Activated CD8-positive, alpha-beta memory T cell treated with anti-CD3 and anti-CD28 coated beads, Interleukin-2, amount 10 ng/mL, durations not matched to agents 7 days and 5 days (primary cell): ENCODE measurements around the gene CTNNA3. TPM values are rescaled to one million over a fixed set of nuclear protein-coding genes. Genes with fewer than 3 reads are reported as not detected.
"Not testable (repeated sequence)": the region's sequence is repeated elsewhere in the genome, so short reads cannot be mapped to it uniquely, and the experiment has no call there.

ENCODE experiments used
- ATAC-seq: fragments of 150-1000 bp; cut with Tn5 transposase; one replicate; pipeline ENCODE4 v1.10.0; 2021; ENCODE audit warnings: moderate library complexity
- CTCF ChIA-PET: fragments of 350-600 bp; sonication (Branson Sonifier 250); formaldehyde crosslinking; loops from one replicate; lab custom pipeline; 2021; ENCODE audit warnings: antibody characterized with exemption; lab: Charles Lee
- DNase-seq: peaks from one replicate; pipeline ENCODE4 v3.0.0-alpha.2; 2020
- H3K27ac Mint-ChIP-seq: one replicate; pipeline ENCODE4 v1.8.0; 2021; ENCODE audit warnings: mild to moderate bottlenecking, mixed read lengths
- H3K27me3 Mint-ChIP-seq: one replicate; pipeline ENCODE4 v1.8.0; 2021; ENCODE audit warnings: mixed read lengths
- H3K36me3 Mint-ChIP-seq: one replicate; pipeline ENCODE4 v1.8.0; 2021; ENCODE audit warnings: mild to moderate bottlenecking, mixed read lengths
- H3K4me1 Mint-ChIP-seq: one replicate; pipeline ENCODE4 v1.8.0; 2021; ENCODE audit warnings: mixed read lengths
- H3K4me3 Mint-ChIP-seq: one replicate; pipeline ENCODE4 v1.8.0; 2021; ENCODE audit warnings: mild to moderate bottlenecking, moderate library complexity, mixed read lengths
- H3K9me3 Mint-ChIP-seq: one replicate; pipeline ENCODE4 v1.8.0; 2022; ENCODE audit warnings: low read depth, mixed read lengths
- total RNA-seq, 2 experiments: library from RNA; stranded (reverse); gene quantifications; one replicate each; pipeline ENCODE4 v1.2.3, GENCODE V29; 2021

Gene CTNNA3
- total RNA-seq, 2 experiments from 2014 or later: 0.61 TPM; not detected in 1

DNA sequence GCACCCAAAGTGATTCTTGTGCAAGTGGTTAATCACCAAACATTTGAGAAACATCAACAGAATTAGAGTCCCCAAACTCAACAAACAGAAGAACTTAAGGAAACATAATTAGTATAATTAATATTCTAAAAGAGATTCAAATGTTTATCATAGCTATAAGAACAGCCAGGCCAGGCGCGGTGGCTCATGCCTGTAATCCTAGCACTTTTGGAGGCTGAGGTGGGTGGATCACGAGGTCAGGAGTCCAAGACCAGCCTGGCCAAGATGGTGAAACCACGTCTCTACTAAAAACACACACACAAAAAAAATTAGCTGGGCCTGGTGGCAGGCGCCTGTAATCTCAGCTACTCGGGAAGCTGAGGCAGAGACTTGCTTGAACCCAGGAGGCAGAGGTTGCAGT, 488.1 kb downstream of the CTNNA3 start:
- CTCF ChIA-PET, H3K27me3 Mint-ChIP-seq, ATAC-seq, DNase-seq, H3K9me3 Mint-ChIP-seq, H3K4me3 Mint-ChIP-seq, H3K4me1 Mint-ChIP-seq, H3K36me3 Mint-ChIP-seq, H3K27ac Mint-ChIP-seq: not testable (repeated sequence)

DNA sequence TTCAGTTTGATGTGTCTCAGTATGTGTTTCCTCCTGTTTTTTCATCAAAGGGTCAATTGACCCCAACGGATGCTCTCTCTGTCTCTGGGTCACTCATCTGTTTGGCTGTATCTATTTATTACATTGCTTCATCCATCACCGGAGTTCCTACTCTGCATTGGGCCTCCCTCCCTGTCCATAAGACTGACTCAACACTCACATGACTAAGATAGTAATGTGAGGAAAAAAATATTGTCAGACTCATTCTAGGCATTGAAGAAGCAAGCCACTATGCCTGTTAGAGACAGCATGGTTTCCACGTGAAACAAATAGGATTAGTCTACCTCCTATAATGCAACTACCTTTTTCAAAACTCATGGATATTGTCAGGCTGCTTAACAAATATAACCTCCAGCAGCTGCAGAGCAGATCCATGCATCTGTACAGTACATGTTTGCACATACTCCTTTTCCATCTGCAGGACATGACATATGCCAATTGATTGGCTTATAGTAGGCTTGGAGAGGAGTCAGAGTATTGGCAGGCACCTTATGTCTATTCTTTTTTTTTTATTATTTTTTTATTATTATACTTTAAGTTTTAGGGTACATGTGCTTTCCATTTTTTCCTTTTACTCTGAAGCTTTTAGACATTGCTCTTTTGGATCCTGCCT, 495.0 kb downstream of the CTNNA3 start:
- ATAC-seq (no peak), DNase-seq (no peak)
- Mint-ChIP-seq H3K9me3 (peaks cover 2% of the 10 kb centered on the region), H3K36me3 (no peaks in the 10 kb centered on the region), H3K27ac (no peak overlapping the region), H3K27me3 (no peaks in the 10 kb centered on the region), H3K4me3 (no peak overlapping the region), H3K4me1 (no peaks in the 10 kb centered on the region)
- CTCF ChIA-PET: no interaction called here

DNA sequence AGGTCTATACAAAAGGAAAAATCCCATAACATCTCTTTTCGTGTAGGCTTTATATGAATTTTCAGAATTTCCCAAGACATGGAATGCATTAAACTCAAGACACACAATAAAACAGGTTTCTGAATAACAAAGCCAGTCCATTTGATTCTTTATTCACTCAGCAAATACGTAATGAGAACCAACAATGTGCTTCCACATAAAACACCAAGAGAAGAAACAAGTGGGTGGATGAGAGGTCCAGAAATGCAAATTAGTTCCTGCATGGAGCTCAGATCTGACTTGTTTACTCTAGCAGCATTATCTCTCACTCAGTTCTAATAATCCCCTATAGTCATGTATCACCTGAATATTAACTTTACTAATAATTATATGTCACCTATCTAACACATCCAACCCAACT, 520.6 kb downstream of the CTNNA3 start:
- Mint-ChIP-seq H3K9me3 (no peaks in the 10 kb centered on the region), H3K36me3 (no peaks in the 10 kb centered on the region), H3K4me1 (no peaks in the 10 kb centered on the region), H3K27ac (no peak overlapping the region), H3K27me3 (no peaks in the 10 kb centered on the region), H3K4me3 (no peak overlapping the region)
- CTCF ChIA-PET: no interaction called here
- no peak for DNase-seq
- no peak for ATAC-seq

DNA sequence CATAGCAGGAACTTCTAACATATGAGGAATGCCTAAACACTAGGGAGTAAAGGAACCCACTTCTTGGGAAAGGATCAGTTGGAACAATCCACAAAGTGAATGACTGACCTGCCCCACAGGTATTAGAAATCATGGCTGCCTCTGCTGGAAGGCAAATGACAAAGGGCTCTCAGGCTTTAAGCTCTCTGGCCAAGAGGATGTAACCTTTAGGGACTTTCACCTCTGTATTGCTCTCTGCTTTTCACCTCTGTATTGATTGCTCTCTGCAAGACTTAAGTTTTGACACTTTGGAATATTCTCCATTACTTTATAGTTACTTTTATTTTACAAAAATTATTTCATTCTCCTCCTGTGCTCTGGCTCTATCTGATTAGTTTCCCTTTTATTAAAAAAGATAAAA, 522.2 kb downstream of the CTNNA3 start:
- no peaks in the 10 kb centered on the region for H3K36me3 Mint-ChIP-seq
- no peaks in the 10 kb centered on the region for H3K27me3 Mint-ChIP-seq
- H3K9me3 Mint-ChIP-seq: peaks cover 2% of the 10 kb centered on the region
- DNase-seq: no peak
- no peak overlapping the region for H3K27ac Mint-ChIP-seq
- CTCF ChIA-PET: no interaction called here
- H3K4me3 Mint-ChIP-seq: no peak overlapping the region
- no peak for ATAC-seq
- H3K4me1 Mint-ChIP-seq: no peaks in the 10 kb centered on the region

DNA sequence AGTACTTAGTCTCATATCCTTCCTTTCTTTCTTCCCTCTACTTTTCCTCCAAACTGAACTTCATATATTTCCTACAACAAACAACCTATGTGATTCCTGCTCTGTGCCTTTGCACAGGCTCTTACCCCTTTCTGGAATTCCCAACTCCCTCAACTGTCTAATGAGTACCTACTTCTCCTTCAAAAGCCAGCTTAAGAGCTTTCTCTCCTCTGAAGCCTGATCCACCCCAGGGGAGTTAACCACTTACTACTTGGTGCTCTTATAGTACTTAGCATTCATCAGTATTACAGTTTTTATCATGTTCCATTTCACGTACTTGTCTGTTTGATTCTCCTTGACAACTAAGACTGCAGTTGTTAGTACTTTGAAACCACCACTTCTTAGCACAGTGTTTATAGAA, 524.0 kb downstream of the CTNNA3 start:
- Mint-ChIP-seq H3K36me3 (no peaks in the 10 kb centered on the region), H3K4me1 (no peaks in the 10 kb centered on the region), H3K27me3 (no peaks in the 10 kb centered on the region), H3K4me3 (no peak overlapping the region), H3K27ac (no peak overlapping the region), H3K9me3 (peaks cover 4% of the 10 kb centered on the region)
- CTCF ChIA-PET: no interaction called here
- DNase-seq (no peak), ATAC-seq (no peak)

DNA sequence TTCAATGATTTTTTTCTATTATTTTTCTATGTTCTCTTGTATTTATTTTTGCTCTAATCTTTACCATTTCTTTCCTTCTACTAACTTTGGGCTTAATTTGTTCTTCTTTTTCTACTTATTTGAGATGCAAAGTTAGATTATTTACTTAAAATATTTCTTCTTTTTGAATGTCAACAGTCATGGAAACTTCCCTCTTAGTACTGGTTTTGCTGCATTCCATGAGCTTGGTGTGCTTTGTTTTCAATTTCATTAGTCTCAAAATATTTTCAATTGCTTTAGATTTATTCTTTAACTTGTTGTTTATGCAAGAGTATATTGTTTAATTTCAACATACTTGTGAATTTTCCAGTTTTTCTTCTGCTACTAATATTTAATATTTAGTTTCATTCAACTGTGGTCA, 539.8 kb downstream of the CTNNA3 start:
- Mint-ChIP-seq H3K4me3 (no peak overlapping the region), H3K27me3 (no peaks in the 10 kb centered on the region), H3K4me1 (no peaks in the 10 kb centered on the region), H3K27ac (no peak overlapping the region), H3K36me3 (no peaks in the 10 kb centered on the region), H3K9me3 (peaks cover 4% of the 10 kb centered on the region)
- DNase-seq (no peak), ATAC-seq (no peak)
- CTCF ChIA-PET: no interaction called here

DNA sequence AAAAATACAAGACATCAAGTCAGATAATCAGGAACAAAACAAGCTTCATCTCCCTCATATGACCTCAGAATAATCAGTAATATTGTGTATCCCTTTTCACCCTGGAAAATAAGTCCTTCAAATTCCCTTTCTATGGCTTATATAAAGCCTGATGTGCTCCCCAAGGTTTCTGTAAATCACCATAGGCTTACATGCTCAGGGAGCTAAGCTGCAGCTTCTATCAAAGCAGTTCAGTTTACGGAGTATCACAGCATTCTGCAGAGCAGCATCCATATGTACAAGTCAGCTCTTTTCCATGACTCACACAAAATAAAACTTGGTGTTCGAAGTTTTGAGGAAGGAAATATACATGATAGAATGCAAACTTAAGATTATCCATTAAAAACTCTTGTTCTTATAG, 544.5 kb downstream of the CTNNA3 start:
- no peaks in the 10 kb centered on the region for H3K36me3 Mint-ChIP-seq
- ATAC-seq: no peak
- H3K27me3 Mint-ChIP-seq: no peaks in the 10 kb centered on the region
- H3K4me1 Mint-ChIP-seq: no peaks in the 10 kb centered on the region
- DNase-seq: no peak
- H3K27ac Mint-ChIP-seq: no peak overlapping the region
- H3K4me3 Mint-ChIP-seq: no peak overlapping the region
- CTCF ChIA-PET: no interaction called here
- no peaks in the 10 kb centered on the region for H3K9me3 Mint-ChIP-seq

DNA sequence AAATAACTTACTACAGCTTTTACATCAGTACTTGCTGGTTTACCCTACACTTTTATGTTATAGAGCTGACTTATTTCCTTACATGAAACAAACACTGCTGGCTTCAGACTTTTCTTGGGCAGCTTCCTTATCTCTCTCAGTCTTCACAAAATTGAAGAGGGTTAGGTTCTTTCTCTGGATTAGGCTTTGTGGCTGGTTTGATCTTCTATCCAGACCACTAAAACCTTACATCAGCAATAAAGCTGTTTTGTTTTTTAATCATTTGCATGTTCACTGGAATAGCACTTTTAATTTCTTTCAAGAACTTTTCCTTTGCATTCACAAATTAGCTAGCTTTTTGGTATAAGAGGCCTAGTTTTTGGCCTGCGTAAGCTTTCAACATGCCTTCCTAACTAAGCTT, 551.5 kb downstream of the CTNNA3 start:
- Mint-ChIP-seq H3K4me1 (no peaks in the 10 kb centered on the region), H3K4me3 (no peak overlapping the region), H3K27me3 (no peaks in the 10 kb centered on the region), H3K27ac (no peak overlapping the region), H3K36me3 (no peaks in the 10 kb centered on the region), H3K9me3 (peaks cover 2% of the 10 kb centered on the region)
- no peak for DNase-seq
- no peak for ATAC-seq
- CTCF ChIA-PET: no interaction called here

DNA sequence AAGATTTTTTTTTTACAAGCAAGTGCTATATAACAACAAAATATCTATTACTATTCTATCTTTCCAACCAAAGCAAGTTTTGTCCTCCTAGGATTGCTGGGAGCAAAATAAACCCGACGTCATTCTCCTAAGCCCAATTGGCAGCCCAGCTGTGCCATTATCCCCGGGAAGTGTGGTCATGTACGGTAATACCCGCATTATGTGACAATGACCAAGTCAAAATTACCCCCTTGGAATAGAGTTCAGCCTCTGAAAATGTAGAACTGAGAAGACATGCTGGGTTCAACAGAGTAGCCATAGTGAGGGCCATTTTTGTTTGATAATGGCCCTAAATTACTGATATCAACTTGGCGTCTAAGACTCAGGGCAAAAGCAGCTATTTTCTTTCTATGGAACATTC, 554.7 kb downstream of the CTNNA3 start:
- no peaks in the 10 kb centered on the region for H3K27me3 Mint-ChIP-seq
- H3K9me3 Mint-ChIP-seq: peaks cover 2% of the 10 kb centered on the region
- no peak overlapping the region for H3K27ac Mint-ChIP-seq
- no peaks in the 10 kb centered on the region for H3K36me3 Mint-ChIP-seq
- CTCF ChIA-PET: interaction anchor here (0.6 kb wide), 1 partner anchor 453 kb away, joined by 3 read pairs; no protein-coding TSS in a partner anchor
- DNase-seq: no peak
- no peak overlapping the region for H3K4me3 Mint-ChIP-seq
- no peaks in the 10 kb centered on the region for H3K4me1 Mint-ChIP-seq
- ATAC-seq: no peak

DNA sequence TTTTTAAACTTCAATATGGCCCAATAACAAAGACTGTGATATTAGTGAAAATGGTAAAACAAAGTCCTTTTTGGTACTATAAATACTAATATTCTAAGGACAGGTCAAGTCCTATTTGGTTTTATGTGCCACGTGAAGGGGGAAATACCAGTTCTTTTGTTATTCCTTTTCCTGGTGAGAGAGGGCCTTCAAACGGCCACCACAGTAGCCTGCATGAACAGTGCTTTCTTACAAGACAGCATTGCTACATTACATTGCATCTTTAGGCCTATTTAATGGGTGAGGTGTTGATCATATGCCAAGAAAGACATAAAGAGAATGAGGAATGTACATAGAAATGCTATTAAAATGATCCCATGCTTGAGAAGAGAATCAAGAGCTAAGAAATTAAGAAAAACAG, 555.4 kb downstream of the CTNNA3 start:
- no peaks in the 10 kb centered on the region for H3K27me3 Mint-ChIP-seq
- no peak for ATAC-seq

DNA sequence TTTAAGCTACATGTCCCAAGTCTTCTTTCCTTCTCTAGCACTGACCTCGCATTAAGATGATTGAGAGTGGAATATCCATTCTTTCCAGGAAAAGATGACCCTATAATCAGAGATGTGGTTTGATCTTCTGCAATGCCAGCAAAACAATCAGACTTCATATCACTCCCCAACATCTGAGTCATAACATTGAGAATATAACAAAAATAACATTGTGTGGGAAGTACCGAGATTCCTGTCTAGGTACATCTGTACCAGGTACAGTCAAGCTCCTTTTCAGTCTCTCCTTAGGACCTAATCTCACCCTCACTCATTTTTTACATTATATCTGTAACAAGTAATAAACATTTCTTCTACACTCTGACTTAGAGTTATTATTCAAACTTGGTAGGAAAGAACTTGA, 568.6 kb downstream of the CTNNA3 start:
- no peak for ATAC-seq
- no peaks in the 10 kb centered on the region for H3K9me3 Mint-ChIP-seq
- no peaks in the 10 kb centered on the region for H3K27me3 Mint-ChIP-seq
- no peaks in the 10 kb centered on the region for H3K36me3 Mint-ChIP-seq
- no peak for DNase-seq
- no peaks in the 10 kb centered on the region for H3K4me1 Mint-ChIP-seq
- no peak overlapping the region for H3K4me3 Mint-ChIP-seq
- no peak overlapping the region for H3K27ac Mint-ChIP-seq
- CTCF ChIA-PET: no interaction called here

More for the DNA sequence above, 555.4 kb downstream of the CTNNA3 start:
- CTCF ChIA-PET: no interaction called here
- DNase-seq: no peak
- H3K9me3 Mint-ChIP-seq: peaks cover 2% of the 10 kb centered on the region
- no peaks in the 10 kb centered on the region for H3K36me3 Mint-ChIP-seq
- H3K4me3 Mint-ChIP-seq: no peak overlapping the region
- H3K27ac Mint-ChIP-seq: no peak overlapping the region
- H3K4me1 Mint-ChIP-seq: no peaks in the 10 kb centered on the region

DNA sequence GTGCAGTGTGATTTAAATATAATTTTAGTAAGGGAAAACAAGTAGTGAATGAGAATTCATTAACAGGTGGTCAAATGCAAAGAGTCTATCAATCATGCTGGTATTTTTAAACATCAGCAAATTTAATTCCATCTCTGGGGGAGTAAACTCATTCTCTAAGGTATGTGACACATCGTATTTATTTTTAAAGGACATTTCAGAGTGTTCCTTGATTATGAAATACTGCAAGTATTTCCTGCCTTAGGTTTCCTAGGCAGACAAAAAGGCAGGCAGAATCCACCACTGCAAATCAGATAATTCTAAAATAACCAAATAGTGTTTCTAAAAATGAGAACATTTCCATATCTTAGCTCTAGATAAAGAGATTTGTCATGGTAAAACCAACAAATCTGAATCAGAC, 576.3 kb downstream of the CTNNA3 start:
- Mint-ChIP-seq H3K9me3 (no peaks in the 10 kb centered on the region), H3K4me1 (no peaks in the 10 kb centered on the region), H3K36me3 (no peaks in the 10 kb centered on the region), H3K27ac (no peak overlapping the region), H3K4me3 (no peak overlapping the region), H3K27me3 (no peaks in the 10 kb centered on the region)
- ATAC-seq (no peak), DNase-seq (no peak)
- CTCF ChIA-PET: no interaction called here

DNA sequence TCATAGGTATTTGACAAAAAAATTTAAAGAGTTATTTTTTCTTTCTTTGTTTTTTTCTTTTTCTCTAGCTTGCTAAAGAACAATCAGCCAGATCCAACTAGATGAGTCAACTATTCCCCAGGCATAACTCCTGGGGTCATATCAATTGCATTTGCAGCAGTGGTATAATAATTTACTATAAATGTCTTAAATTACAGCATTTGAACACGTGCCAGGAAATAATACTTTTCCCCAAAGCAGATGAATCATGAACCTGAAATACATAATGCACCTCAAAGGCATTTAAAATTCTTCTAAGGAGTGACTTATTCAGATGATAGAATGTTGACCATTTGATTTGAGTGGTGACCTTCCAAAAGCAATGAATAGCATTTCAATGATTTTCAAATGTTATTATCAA, 580.0 kb downstream of the CTNNA3 start:
- ATAC-seq (no peak), DNase-seq (no peak)
- Mint-ChIP-seq H3K9me3 (no peaks in the 10 kb centered on the region), H3K4me3 (no peak overlapping the region), H3K4me1 (no peaks in the 10 kb centered on the region), H3K36me3 (no peaks in the 10 kb centered on the region), H3K27me3 (no peaks in the 10 kb centered on the region), H3K27ac (no peak overlapping the region)
- CTCF ChIA-PET: no interaction called here

DNA sequence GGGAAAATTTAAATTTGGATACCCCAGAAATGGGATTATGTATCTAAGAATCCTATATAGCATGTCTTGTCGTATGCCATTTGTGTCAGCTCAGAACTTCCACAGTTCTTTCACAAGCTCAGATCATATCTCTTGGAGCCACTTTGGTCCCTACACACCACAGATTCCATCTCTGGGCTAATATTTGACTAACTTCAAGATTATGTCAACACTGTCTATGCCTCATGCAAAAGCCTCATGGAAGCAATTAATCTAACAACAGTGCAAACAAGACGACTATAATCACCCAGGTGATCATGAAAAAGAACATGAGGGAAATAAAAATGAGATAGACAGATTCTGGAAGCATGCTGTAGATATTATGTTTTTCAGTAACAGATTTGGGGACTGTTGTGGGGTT, 581.0 kb downstream of the CTNNA3 start:
- H3K36me3 Mint-ChIP-seq: no peaks in the 10 kb centered on the region
- no peaks in the 10 kb centered on the region for H3K9me3 Mint-ChIP-seq
- H3K27me3 Mint-ChIP-seq: no peaks in the 10 kb centered on the region
- CTCF ChIA-PET: no interaction called here
- H3K4me3 Mint-ChIP-seq: no peak overlapping the region
- H3K27ac Mint-ChIP-seq: no peak overlapping the region
- no peak for DNase-seq
- ATAC-seq: no peak
- H3K4me1 Mint-ChIP-seq: no peaks in the 10 kb centered on the region

DNA sequence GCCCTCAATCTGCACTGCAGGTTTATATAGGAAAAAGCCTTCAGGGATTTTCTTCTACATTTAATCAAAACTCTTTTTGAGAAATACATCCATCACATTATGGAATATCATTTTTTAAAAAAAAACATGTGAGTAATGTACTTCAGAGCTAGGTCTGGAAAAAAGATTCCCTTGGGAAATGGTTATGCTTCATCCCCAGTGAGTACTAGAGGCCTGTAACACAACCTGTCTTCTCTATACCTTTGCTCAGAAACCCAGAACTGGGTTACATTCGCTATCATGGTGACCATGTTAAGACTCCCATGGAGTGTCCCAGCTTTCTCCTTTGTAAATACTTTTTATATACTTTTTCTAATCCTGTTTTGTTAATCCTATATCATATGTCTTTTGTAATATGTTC, 583.2 kb downstream of the CTNNA3 start:
- Mint-ChIP-seq H3K36me3 (no peaks in the 10 kb centered on the region), H3K9me3 (no peaks in the 10 kb centered on the region), H3K27ac (no peak overlapping the region), H3K4me3 (no peak overlapping the region), H3K27me3 (no peaks in the 10 kb centered on the region), H3K4me1 (no peaks in the 10 kb centered on the region)
- CTCF ChIA-PET: interaction anchor here (0.6 kb wide), 1 partner anchor 9 kb away, joined by 3 read pairs; no protein-coding TSS in a partner anchor
- no peak for ATAC-seq
- no peak for DNase-seq
